Motor neuron (in vitro differentiated cells): ENCODE data around the gene FEN1. TPM values are rescaled to one million over a fixed set of nuclear protein-coding genes. Genes with fewer than 3 reads are reported as not detected.

Source experiments
- ATAC-seq, 8 experiments: fragments of 200-7000 bp; cut with Tn5 transposase; replicated peaks in 6 of 8; 2 replicates each; pipeline ENCODE4 v1.8.0; 2021; ENCODE audit warnings: mild to moderate bottlenecking in 8 of 8, moderate library complexity in 8 of 8
- H3K27ac ChIP-seq, 2 donors: fragments of 250-450 bp; sonication (Bioruptor Pico); 2 replicates each; pipeline ENCODE4 v1.9.0; 2021; ENCODE audit warnings: antibody characterized with exemption in 2 of 2, mild to moderate bottlenecking in 2 of 2, moderate library complexity in 1 of 2
- H3K4me1 ChIP-seq, 2 donors: fragments of 250-450 bp; sonication (Bioruptor Pico); replicated peaks in 1 of 2; 2 replicates each; pipeline ENCODE4 v1.6.1; 2021; ENCODE audit warnings: antibody characterized with exemption in 2 of 2, mild to moderate bottlenecking in 2 of 2, moderate library complexity in 1 of 2
- H3K4me3 ChIP-seq, 5 donors: fragments of 250-450 bp; sonication (Bioruptor Pico); 2 replicates each; pipeline ENCODE4 v1.9.0; 2021; ENCODE audit warnings: antibody characterized with exemption in 5 of 5, mild to moderate bottlenecking in 5 of 5, moderate library complexity in 4 of 5
- WGBS, 10 experiments: fragments of 450-650 bp; shearing (Covaris generic); methylation state at CpG; one replicate each; pipeline ENCODE4 v1.0.0; 2022; 5-methylcytosine and 5-hydroxymethylcytosine counted together
- in situ Hi-C, 9 experiments: fragments of 400-800 bp; cut with MboI; loops; one replicate each; pipeline ENCODE4 v1.15.0; 2021; ENCODE audit warnings: low sequenced_read_pairs in 9 of 9, low pct_unique_long_range_greater_than_20kb in 2 of 9; ENCODE audit not compliant: unreplicated experiment in 9 of 9
- total RNA-seq, 8 experiments: library from RNA; unstranded; fragments of 300-600 nt; gene quantifications; 2 replicates each; pipeline versions ENCODE4 v1.2.3 to v1.2.4, GENCODE V29; 2022

The FEN1 gene, protein sequence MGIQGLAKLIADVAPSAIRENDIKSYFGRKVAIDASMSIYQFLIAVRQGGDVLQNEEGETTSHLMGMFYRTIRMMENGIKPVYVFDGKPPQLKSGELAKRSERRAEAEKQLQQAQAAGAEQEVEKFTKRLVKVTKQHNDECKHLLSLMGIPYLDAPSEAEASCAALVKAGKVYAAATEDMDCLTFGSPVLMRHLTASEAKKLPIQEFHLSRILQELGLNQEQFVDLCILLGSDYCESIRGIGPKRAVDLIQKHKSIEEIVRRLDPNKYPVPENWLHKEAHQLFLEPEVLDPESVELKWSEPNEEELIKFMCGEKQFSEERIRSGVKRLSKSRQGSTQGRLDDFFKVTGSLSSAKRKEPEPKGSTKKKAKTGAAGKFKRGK
- total RNA-seq = 10 to 100 TPM in 7 of 8 experiments, 1 to 10 TPM in 1; 7.5 to 59.0 (median 16.6) TPM

DNA sequence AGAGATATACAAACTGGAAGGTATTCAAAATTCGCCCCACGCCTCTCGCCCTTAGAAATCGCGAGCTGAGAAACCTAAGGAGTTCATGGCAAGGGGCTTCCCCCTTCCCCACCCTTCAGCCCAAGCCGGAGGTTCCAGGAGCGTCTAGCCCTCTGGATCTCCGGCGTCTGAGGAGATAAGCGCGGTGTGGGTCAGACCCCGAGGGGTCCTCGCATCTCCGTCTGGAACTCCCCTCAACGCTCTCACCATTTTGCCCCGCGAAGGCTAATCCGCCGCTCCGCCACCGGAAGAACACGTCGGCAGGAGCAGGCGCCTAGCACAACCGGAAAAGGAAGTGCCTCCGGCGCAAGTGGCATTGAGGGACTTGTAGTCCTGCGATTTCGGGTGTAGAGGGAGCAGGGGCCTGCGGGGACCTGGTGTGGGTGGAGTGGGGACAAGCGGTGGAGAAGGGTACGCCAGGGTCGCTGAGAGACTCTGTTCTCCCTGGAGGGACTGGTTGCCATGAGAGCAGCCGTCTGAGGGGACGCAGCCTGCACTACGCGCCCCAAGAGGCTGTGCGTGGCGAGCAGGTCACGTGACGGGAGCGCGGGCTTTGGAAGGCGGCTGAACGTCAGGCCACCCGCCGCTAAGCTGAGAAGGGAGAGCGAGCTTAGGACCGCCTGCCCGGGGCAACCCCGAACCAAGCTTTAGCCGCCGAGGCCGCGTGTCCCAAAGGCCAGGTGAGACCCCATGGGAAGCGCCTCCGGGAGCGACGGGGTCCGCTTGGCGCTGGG, at the start of gene FEN1, which contains the start of gene TMEM258:
TSS of gene FEN1 (plus strand) at position 602 of the 773 bp plus-strand sequence. CDS start 2,451 bp downstream, outside the sequence.
TSS of gene TMEM258 (minus strand) at position 290 of the 773 bp plus-strand sequence. CDS start at position 249, 41 bp downstream.
- H3K27ac ChIP-seq = peak within 1 kb of the TSS; percentile 99 to 100
- 0% methylated on average over 1 to 2 of the region's 61 CpGs; no CpG with 5 or more reads in 8 of the 10 experiments for WGBS, 10 experiments
- in situ Hi-C loops = loop anchor here in 1 of 9 experiments (25.0 kb wide), 1 partner anchor 320 kb away; the partner anchor contains the start of gene INCENP
- H3K4me3 ChIP-seq = peak within 1 kb of the TSS; percentile 72 to 94 (median 76)
- peaks cover 4 to 13% of the 10 kb centered on the region in 2 donors for H3K4me1 ChIP-seq
- ATAC-seq = peak; percentile 84 to 89 (median 87)

DNA sequence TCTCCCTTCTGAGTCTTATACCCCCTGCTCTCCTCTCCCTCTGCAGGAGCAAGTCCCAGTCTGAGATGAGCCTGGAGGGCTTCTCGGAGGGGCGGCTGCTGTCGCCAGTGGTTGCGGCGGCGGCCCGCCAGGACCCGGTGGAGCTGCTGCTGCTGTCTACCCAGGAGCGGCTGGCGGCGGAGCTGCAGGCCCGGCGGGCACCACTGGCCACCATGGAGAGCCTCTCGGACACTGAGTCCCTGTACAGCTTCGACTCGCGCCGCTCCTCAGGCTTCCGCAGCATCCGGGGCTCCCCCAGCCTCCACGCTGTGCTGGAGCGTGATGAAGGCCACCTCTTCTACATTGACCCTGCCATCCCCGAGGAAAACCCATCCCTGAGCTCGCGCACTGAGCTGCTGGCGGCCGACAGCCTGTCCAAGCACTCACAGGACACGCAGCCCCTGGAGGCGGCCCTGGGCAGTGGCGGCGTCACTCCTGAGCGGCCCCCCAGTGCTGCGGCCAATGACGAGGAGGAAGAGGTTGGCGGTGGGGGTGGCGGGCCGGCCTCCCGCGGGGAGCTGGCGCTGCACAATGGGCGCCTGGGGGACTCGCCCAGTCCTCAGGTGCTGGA, 49.1 kb upstream of the FEN1 start:
- WGBS, 10 experiments = 91 to 100% methylated on average over 1 to 9 of the region's 42 CpGs; no CpG with 5 or more reads in 8 of the 10 experiments
- in situ Hi-C loops = loop anchor here in 1 of 9 experiments (25.0 kb wide), 1 partner anchor 281 kb away; no protein-coding TSS in a partner anchor
- no peak overlapping the region for H3K4me3 ChIP-seq
- no peak overlapping the region for H3K27ac ChIP-seq
- no peak for ATAC-seq
- H3K4me1 ChIP-seq = peaks cover 21 to 27% of the 10 kb centered on the region in 2 donors

DNA sequence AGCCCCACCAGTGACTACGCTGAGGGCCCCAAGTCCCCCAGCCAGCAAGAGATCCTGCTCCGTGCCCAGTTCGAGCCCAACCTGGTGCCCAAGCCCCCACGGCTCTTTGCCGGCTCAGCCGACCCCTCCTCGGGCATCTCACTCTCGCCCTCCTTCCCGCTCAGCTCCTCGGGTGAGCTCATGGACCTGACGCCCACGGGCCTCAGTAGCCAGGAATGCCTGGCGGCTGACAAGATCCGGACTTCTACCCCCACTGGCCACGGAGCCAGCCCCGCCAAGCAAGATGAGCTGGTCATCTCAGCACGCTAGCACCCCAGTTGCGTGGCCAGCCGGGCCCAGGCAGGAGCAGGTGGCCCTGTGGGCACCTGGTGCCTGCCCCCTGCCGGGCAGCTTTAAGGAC, 48.5 kb upstream of the FEN1 start:
- Histone ChIP-seq H3K4me1 (peaks cover 27 to 33% of the 10 kb centered on the region in 2 donors), H3K4me3 (no peak overlapping the region), H3K27ac (no peak overlapping the region)
- no peak for ATAC-seq
- in situ Hi-C loops = loop anchor here in 1 of 9 experiments (25.0 kb wide), 1 partner anchor 282 kb away; no protein-coding TSS in a partner anchor
- 60 to 100% (median 100%) methylated on average over 1 to 2 of the region's 20 CpGs; no CpG with 5 or more reads in 5 of the 10 experiments for WGBS, 10 experiments

DNA sequence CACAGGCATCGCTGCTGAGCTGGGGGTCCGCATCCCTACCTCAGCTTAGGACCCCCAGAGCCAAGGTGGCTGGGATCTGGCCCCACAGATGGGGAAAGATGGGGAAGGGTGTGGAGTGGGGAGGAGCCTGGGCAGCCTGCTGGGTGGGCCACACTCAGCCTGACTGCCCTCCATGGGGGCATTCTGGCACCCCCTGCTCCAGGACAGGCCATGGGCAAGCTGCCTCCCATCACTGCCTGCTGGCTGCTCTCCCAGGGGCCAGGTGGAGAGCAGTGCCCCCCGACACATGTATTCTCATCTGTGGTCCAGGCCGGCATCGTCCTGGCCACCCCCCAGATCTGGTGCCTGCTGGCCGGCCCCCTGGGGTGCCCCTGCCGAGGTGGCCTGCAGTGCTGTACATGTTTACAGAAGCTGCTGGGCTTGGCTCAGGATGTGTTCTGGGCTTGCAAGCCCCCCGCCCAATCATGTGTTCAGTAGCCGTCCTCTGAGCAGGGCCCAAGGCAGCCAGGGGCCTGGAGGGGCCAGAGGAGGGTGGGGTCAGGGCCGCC, 48.0 kb upstream of the FEN1 start:
- no peak for ATAC-seq
- Histone ChIP-seq H3K4me3 (no peak overlapping the region), H3K27ac (no peak overlapping the region), H3K4me1 (peaks cover 32 to 38% of the 10 kb centered on the region in 2 donors)
- in situ Hi-C loops = loop anchor here in 1 of 9 experiments (25.0 kb wide), 1 partner anchor 282 kb away; no protein-coding TSS in a partner anchor
- whole genome bisulfite sequencing, 10 experiments = 80 to 100% (median 100%) methylated on average over 1 of the region's 10 CpGs; no CpG with 5 or more reads in 7 of the 10 experiments

DNA sequence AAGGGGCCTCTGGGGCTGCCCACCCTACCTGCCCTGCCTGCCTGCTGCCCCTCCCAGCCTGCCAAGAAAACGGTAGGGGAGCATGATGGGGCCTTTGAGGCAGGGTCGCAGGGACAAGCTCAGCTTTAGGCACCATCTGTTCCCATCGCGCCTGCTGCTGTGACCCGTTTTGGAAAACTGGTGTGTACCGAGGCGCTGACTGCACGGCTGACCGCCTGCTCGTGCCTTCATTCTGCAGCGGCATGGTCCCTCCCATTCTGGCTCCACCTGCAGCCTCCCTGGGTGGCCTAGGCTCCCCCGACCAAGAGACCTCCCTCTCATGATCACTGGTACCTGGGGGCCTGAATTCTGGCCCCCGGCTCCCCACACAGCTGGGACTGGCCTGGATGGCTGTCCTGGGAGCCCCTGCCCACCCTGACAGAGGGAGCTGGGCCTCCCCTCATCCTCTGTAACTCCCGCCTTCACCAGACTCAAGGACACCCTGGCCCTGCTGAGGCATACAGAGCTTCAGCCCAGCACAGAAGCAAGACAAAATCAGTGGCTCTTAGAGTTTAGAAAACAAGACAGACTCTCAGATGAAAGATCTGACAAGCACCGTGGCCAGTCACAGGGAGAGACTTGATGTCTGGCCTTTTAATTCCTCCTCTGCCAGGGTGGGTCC, 46.8 kb upstream of the FEN1 start:
- peak in 3 of 8 experiments; percentile 19 to 28 (median 25) for ATAC-seq
- 19 to 83% (median 40%) methylated on average over 1 to 6 of the region's 15 CpGs; no CpG with 5 or more reads in 6 of the 10 experiments for WGBS, 10 experiments
- H3K27ac ChIP-seq = peak overlapping the region in 1 of 2 donors; percentile 71

DNA sequence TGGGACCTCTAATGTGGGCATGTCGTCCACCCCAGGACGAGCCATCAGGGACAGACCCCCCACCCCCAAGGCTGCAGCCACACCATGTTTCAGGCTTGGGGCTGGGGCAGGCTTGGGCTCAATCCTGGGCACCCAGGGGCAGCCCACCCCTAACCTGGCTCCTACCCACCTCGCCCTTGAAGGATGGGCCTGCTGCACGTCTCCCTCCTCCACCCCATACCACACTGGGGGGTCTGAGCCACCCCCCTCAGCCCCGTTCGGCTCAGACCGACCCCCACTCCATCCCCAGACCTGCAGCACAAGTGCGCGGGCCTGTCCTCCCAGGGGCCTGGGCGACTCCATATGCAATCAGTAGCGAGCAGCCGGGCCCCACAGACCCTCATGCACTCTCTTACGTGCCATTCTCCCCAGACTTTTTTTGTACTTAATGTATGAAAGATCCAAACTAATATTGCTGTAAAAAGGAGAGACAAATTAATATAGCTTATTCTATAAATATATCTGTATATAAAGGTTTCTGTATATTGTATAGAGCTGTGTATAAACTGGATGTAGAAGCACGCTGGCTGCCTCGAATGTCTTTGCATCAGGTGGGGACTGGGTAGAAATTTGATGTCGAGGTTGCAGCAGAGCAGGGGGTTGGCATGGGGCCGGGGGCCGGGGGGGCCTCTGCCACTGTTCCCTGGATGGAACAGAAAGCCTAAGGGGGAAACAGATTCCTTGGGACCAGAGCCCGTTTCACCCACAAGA, 46.1 kb upstream of the FEN1 start:
- Histone ChIP-seq H3K27ac (peak overlapping the region in 1 of 2 donors; percentile 71), H3K4me3 (no peak overlapping the region), H3K4me1 (peaks cover 38 to 45% of the 10 kb centered on the region in 2 donors)
- in situ Hi-C loops = loop anchor here in 1 of 9 experiments (25.0 kb wide), 1 partner anchor 284 kb away; no protein-coding TSS in a partner anchor
- WGBS, 10 experiments = 80 to 84% (median 83%) methylated on average over 1 to 9 of the region's 19 CpGs; no CpG with 5 or more reads in 7 of the 10 experiments
- no peak for ATAC-seq

More for the DNA sequence above, 46.8 kb upstream of the FEN1 start:
- in situ Hi-C loops = loop anchor here in 1 of 9 experiments (25.0 kb wide), 1 partner anchor 284 kb away; no protein-coding TSS in a partner anchor
- peaks cover 38 to 45% of the 10 kb centered on the region in 2 donors for H3K4me1 ChIP-seq
- H3K4me3 ChIP-seq = no peak overlapping the region

DNA sequence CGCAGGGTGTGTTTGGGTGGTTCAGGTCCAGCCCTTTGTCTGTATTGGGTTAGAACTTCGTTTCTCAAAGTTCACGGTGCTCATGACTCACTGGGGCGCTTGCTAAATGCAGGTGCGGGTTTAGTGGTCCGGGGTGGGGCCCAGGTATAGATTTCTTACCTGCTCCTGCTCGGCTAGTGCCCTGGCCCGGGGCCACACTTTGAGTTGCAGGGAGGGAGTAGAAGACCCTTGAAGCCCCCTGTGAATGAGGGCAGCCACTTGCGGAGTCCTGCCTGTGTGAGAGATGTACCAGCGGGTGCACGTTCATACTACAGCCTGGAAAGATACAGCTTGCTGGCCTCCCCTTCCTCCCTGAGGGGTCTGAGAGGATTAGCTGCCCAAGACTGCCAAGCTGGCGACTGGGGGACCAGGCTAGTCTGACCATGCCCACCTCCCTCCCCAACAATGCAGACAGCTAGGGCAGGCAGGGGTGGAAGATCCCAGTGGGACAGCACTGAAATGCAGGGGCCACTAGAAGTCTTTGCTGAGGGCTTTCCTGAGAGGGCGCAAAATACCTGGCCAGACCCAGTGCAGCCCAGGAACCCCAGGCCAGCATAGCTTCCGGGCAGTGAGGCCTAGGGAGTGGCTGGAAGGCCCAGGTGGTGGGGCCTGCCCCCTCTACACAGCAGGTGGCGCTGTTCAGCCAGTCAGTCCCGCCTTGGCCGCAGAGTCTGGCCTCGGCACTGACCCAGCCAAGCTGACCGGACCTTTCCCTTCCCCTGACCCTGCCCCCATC, 45.3 kb upstream of the FEN1 start:
- 0 to 100% (median 71%) methylated on average over 1 to 6 of the region's 19 CpGs; no CpG with 5 or more reads in 3 of the 10 experiments for WGBS, 10 experiments
- in situ Hi-C loops = loop anchor here in 1 of 9 experiments (25.0 kb wide), 1 partner anchor 285 kb away; no protein-coding TSS in a partner anchor
- no peak overlapping the region for H3K27ac ChIP-seq
- peaks cover 38 to 45% of the 10 kb centered on the region in 2 donors for H3K4me1 ChIP-seq
- peak; percentile 48 to 81 (median 67) for ATAC-seq
- no peak overlapping the region for H3K4me3 ChIP-seq

DNA sequence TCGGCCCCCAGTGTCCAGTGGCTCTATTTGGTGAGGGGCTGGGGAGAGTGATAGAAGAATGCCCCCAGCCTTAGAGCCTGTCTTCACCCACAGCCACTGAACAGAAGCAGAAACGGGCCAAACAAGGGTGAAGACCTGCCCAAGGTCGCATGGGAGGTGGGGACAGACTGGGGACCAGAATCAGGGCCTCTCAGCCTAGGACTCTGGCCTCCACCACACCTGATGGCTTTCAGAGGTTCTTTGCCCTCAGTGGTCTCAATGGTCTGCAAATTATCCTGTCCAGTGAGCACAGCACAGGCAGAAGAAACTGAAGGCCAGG, 44.8 kb upstream of the FEN1 start:
- no peak overlapping the region for H3K4me3 ChIP-seq
- 60% methylated on average over 2 of the region's 3 CpGs; no CpG with 5 or more reads in 9 of the 10 experiments for WGBS, 10 experiments
- no peak overlapping the region for H3K27ac ChIP-seq
- in situ Hi-C loops = loop anchor here in 1 of 9 experiments (25.0 kb wide), 1 partner anchor 286 kb away; no protein-coding TSS in a partner anchor
- peak in 3 of 8 experiments; percentile 3 to 5 (median 4) for ATAC-seq
- peaks cover 38 to 47% of the 10 kb centered on the region in 2 donors for H3K4me1 ChIP-seq

DNA sequence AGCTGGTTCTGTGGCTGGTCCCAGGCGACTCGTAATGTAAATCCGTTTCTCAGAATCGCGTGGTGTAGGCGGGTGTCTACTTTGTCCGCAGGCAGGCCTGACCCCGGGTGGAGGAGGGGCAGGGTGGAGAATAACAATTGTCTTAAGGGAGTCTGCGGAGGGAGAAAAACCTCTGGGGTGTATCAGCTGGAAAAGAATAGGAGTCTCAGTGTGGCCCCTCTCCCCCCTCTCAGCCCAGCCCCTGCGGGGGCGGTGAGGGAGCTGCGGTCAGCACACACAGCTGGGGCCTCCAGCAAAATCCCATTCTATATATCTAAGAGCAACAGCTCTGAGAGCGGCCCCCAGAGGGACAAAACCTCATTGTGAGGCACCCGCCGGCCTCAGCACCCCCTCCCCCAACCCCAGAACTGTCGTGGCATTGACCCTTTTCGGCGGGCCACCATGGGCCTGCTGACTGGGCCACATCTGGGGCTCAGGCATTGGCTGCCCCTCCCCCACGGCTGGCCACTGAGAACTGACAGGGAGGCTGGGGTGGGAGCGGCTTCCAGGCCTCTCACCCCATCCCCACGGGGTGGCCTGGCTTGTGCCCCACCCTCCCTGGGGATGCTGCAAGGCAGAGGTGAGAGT, 43.0 kb upstream of the FEN1 start:
- 7 to 48% (median 47%) methylated on average over 2 to 8 of the region's 21 CpGs; no CpG with 5 or more reads in 5 of the 10 experiments for WGBS, 10 experiments
- ATAC-seq = peak in 5 of 8 experiments; percentile 20 to 65 (median 58)
- in situ Hi-C loops = loop anchor here in 1 of 9 experiments (25.0 kb wide), 1 partner anchor 287 kb away; no protein-coding TSS in a partner anchor
- Histone ChIP-seq H3K4me1 (peaks cover 38 to 61% of the 10 kb centered on the region in 2 donors), H3K27ac (peak overlapping the region; percentile 0 to 73), H3K4me3 (no peak overlapping the region)

DNA sequence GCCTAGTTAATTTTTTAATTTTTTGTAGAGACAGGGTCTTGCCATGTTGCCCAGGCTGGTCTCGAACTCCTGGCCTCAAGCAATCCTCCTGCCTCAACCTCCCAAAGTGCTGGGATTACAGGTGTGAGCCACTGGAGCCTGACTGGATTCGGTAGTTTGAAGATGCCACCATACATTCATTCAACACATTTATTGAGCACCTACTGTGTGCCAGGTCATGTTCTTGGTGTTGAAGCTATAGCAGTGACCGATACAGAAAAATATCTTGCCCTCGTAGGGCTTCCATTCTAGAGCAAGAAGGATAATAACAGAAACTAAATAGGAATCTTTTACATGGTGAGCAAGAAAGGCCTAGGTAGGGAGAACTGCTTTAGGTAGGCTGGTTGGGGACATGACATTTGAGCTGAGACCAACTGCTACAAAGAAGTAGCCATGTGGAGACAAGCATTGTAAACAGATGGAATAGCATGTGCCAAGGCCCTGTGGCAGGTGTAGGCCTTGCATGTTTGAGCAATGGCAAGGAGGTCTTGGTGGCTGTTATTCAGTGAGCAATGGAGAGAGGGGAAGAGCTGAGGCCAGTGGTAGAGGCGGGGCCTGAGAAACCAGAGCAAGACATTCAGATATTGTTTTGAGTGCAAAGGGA, 42.0 kb upstream of the FEN1 start:
- WGBS, 10 experiments = 89 to 100% (median 97%) methylated on average over 2 to 5 of the region's 5 CpGs; no CpG with 5 or more reads in 3 of the 10 experiments
- peaks cover 31 to 57% of the 10 kb centered on the region in 2 donors for H3K4me1 ChIP-seq
- peak overlapping the region in 1 of 2 donors; percentile 73 for H3K27ac ChIP-seq
- H3K4me3 ChIP-seq = no peak overlapping the region
- no peak for ATAC-seq
- in situ Hi-C loops = no loop called here
